ENCODE data around the gene DHRS7. TPM values are rescaled to one million over a fixed set of nuclear protein-coding genes. Genes with fewer than 3 reads are reported as not detected.
A peak's percentile ranks its signal among the peaks of the same experiment; 100 is the strongest.

The DHRS7 gene
- 10 to 100 TPM; 82.1 to 87.1 TPM for total RNA-seq

GRCh38 chr14:60164712-60165546, at the start of gene DHRS7:
Gene DHRS7, minus strand, starts transcription at chr14:60165398. Its CDS starts 89 bp downstream, at chr14:60165309.
- TF ChIP-seq, protein P1, sequence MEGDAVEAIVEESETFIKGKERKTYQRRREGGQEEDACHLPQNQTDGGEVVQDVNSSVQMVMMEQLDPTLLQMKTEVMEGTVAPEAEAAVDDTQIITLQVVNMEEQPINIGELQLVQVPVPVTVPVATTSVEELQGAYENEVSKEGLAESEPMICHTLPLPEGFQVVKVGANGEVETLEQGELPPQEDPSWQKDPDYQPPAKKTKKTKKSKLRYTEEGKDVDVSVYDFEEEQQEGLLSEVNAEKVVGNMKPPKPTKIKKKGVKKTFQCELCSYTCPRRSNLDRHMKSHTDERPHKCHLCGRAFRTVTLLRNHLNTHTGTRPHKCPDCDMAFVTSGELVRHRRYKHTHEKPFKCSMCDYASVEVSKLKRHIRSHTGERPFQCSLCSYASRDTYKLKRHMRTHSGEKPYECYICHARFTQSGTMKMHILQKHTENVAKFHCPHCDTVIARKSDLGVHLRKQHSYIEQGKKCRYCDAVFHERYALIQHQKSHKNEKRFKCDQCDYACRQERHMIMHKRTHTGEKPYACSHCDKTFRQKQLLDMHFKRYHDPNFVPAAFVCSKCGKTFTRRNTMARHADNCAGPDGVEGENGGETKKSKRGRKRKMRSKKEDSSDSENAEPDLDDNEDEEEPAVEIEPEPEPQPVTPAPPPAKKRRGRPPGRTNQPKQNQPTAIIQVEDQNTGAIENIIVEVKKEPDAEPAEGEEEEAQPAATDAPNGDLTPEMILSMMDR (IDR thresholded peaks at IDR 0.05), result peak; percentile 41
- Histone ChIP-seq H3K36me3 (no peaks in the 10 kb centered on the region), H3K27me3 (no peaks in the 10 kb centered on the region), H3K9ac (ENCODE audit: low read depth in 2 of 2, low read length in 2 of 2) (peak within 1 kb of the TSS; percentile 88 to 91), H3K27ac (peak within 1 kb of the TSS; percentile 96), H3K9me3 (no peaks in the 10 kb centered on the region), H3K4me3 (peak within 1 kb of the TSS; percentile 91), H3K4me1 (no peaks in the 10 kb centered on the region)
- peak; percentile 79 for DNase-seq
- intact Hi-C loops (cut with DNase I), result loop anchor here (5.0 to 10.0 kb wide), 2 partner anchors 70 to 198 kb away; partner anchors contain the start of gene PCNX4

GRCh38 chr14:60214415-60215126, 49.4 kb upstream of the DHRS7 start:
- Histone ChIP-seq H3K27ac (peak overlapping the region; percentile 30), H3K4me3 (no peak overlapping the region), H3K9me3 (no peaks in the 10 kb centered on the region), H3K9ac (ENCODE audit: low read depth in 2 of 2, low read length in 2 of 2) (no peak overlapping the region), H3K4me1 (peaks cover 5% of the 10 kb centered on the region), H3K27me3 (no peaks in the 10 kb centered on the region), H3K36me3 (no peaks in the 10 kb centered on the region)
- DNase-seq, result no peak
- intact Hi-C loops (cut with DNase I), result no loop called here
- TF ChIP-seq, protein P1 (IDR thresholded peaks at IDR 0.05), result no peak

GRCh38 chr14:60214003-60214402, 48.8 kb upstream of the DHRS7 start:
- Histone ChIP-seq H3K36me3 (no peaks in the 10 kb centered on the region), H3K4me3 (no peak overlapping the region), H3K9me3 (no peaks in the 10 kb centered on the region), H3K27me3 (no peaks in the 10 kb centered on the region), H3K9ac (ENCODE audit: low read depth in 2 of 2, low read length in 2 of 2) (no peak overlapping the region), H3K4me1 (peaks cover 5% of the 10 kb centered on the region), H3K27ac (peak overlapping the region; percentile 30)
- no peak for DNase-seq
- intact Hi-C loops (cut with DNase I), result no loop called here
- TF ChIP-seq, protein P1 (IDR thresholded peaks at IDR 0.05), result no peak

DNA sequence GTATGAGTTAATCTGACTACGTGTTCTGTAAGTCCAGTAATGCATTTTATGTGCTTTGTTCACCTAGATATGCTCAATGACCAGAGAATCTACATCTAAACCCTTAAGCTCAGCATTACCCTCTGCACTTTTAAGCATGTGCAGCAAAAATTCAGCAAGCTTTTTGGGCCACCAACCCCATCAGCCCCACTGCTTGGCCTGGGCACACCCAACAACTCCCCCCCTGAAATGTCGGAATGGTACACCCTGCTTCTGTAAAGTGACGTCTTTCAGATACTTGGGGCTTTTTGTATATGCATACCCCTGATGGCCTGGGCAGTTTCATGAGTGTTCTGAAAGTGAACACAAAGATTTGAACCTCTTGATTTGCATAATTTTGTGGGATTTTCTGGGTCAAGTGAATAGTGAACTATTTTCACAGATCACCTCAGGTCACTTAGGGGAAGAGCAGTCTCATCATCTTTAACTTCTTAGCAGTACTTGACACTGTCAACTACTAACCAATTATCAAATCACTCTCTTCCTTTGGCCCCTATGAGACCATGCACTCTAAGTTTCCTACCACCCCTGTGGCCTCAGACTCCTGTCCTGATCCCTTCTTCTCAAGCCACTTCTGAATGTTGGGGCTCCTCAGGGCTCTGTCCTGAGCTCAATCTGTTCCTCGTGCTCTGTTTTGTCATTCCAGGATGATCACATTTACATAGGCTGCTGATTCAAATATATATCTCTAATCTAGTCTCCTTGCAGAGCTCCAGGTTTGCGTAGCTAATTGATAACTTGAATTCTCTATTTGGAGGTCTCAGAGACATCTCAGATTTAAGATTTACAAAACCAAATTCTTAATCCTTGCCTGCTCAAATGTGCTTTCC, 47.5 kb upstream of the DHRS7 start:
- no peak for DNase-seq
- H3K9ac ChIP-seq (ENCODE audit: low read depth in 2 of 2, low read length in 2 of 2), result no peak overlapping the region
- intact Hi-C loops (cut with DNase I), result no loop called here
- no peaks in the 10 kb centered on the region for H3K36me3 ChIP-seq
- TF ChIP-seq, protein P1 (IDR thresholded peaks at IDR 0.05), result no peak
- no peaks in the 10 kb centered on the region for H3K9me3 ChIP-seq
- H3K27me3 ChIP-seq, result no peaks in the 10 kb centered on the region
- no peak overlapping the region for H3K27ac ChIP-seq
- peaks cover 5% of the 10 kb centered on the region for H3K4me1 ChIP-seq
- no peak overlapping the region for H3K4me3 ChIP-seq

DNA sequence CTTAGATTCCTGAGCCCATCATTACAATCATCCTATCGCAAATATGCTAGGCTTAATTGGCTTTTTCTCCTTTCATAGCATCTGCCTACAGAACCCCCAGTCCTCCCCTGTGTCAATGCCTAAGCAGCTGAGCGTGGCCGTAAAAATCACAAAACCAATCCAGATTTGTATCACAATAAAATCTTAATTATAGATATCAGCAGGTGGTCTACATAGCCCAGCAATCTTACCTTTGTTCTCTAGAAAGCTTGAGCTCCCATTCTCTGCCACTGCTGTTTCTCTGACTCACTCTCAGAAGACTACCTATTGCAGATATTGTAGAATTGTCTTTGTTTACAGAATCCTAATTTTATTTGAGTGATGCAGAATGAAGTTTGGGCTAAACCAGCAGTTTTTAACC, 46.0 kb upstream of the DHRS7 start:
- TF ChIP-seq, protein P1 (IDR thresholded peaks at IDR 0.05), result no peak
- H3K27ac ChIP-seq, result no peak overlapping the region
- H3K9me3 ChIP-seq, result no peaks in the 10 kb centered on the region
- peaks cover 5% of the 10 kb centered on the region for H3K4me1 ChIP-seq
- H3K4me3 ChIP-seq, result no peak overlapping the region
- intact Hi-C loops (cut with DNase I), result no loop called here
- H3K36me3 ChIP-seq, result no peaks in the 10 kb centered on the region
- DNase-seq, result no peak
- H3K9ac ChIP-seq (ENCODE audit: low read depth in 2 of 2, low read length in 2 of 2), result no peak overlapping the region
- no peaks in the 10 kb centered on the region for H3K27me3 ChIP-seq
